ENCODE data around the gene PCGF2. TPM values are rescaled to one million over a fixed set of nuclear protein-coding genes. Genes with fewer than 3 reads are reported as not detected.

The PCGF2 gene
- total RNA-seq, 4 donors from 2014 or later = 7.7 to 50.0 (median 17.6) TPM

DNA sequence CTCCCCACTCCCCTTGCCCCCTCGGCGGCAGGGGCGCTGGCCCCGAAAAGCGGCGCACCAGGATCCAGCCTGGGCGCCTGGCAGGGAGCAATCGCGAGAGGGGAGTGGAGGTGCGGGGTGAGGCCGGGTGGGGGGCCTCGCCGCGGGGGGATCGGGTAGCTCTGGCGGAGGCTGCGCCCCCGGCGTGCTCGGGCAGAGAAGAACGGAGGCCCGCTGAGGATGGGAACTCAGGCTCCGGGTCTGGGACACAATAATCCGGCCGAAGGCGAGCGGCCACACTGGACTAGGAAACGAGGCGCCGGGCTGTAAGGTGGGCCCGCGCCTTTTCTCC lies 721 bp upstream of the PCGF2 start:
- H3K4me1 ChIP-seq = peaks cover 0 to 70% (median 54%) of the 10 kb centered on the region in 4 donors
- H3K27me3 ChIP-seq = peaks cover 0 to 3% of the 10 kb centered on the region in 2 donors
- H3K36me3 ChIP-seq = peaks cover 0 to 5% (median 0%) of the 10 kb centered on the region in 3 donors
- TF ChIP-seq POLR2A (IDR thresholded peaks at IDR 0.05) = no peak
- no peak for TF ChIP-seq EP300 (IDR thresholded peaks at IDR 0.05)
- no peak for TF ChIP-seq CTCF (IDR thresholded peaks at IDR 0.05)
- DNase-seq (ENCODE audit: low spot score in 2 of 2) = peak in 1 of 2 donors; percentile 12
- H3K4me3 ChIP-seq = peak overlapping the region; percentile 50 to 95 (median 80)
- peak overlapping the region; percentile 57 to 91 (median 87) for H3K27ac ChIP-seq
- no peaks in the 10 kb centered on the region for H3K9me3 ChIP-seq
- WGBS, 2 donors = 1 to 3% methylated on average over 7 to 29 of the region's 32 CpGs

DNA sequence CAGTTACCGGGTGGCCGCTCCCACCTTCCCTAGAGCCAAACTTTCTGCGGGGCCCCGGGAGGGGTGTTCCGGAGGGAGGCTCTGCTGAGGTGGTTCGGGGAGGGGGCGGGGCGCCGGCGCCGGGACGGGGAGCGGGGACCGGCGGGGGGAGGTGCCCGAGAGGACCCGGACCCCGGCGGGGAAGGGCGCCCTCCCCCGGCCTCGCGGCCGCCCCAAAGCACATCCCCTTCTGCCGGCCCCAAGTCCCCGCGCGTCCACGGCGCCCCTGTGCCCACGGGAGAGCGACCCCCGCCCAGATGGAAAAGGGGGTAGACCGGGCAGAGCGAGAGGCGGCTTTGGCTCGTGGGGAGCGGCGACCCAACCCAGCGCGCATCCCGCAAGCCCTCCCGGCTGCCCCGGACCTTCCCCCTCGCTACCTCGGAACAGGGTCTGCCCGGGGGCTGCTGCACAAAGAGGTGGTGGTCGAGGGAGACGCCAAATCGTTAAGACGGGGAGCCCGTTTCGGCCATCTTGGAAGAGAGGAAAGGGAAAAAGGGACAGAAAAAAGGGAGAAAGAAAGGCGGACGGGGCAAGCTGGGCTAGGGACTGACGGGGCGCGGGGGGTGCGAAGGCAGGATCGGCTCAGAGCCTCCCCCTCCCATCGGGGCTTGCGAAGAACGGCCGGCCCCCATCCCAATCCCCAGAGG lies 530 bp downstream of the PCGF2 start:
- peak overlapping the region; percentile 50 to 95 (median 80) for H3K4me3 ChIP-seq
- H3K4me1 ChIP-seq = peaks cover 0 to 74% (median 52%) of the 10 kb centered on the region in 4 donors
- H3K9me3 ChIP-seq = no peaks in the 10 kb centered on the region
- H3K27me3 ChIP-seq = peaks cover 0 to 3% of the 10 kb centered on the region in 2 donors
- peak overlapping the region; percentile 57 to 91 (median 87) for H3K27ac ChIP-seq
- H3K36me3 ChIP-seq = peaks cover 0 to 3% (median 0%) of the 10 kb centered on the region in 3 donors
- WGBS, 2 donors = 1% methylated on average over 38 to 42 of the region's 64 CpGs
- peak in 1 of 2 donors; percentile 21 for DNase-seq (ENCODE audit: low spot score in 2 of 2)
- TF ChIP-seq EP300 (IDR thresholded peaks at IDR 0.05) (peak in 1 of 2 donors; percentile 5), POLR2A (IDR thresholded peaks at IDR 0.05) (no peak), CTCF (IDR thresholded peaks at IDR 0.05) (peak in 1 of 5 experiments; percentile 20)

GRCh38 chr17:38746849-38747462 lies 1.2 kb downstream of the PCGF2 start:
- Histone ChIP-seq H3K27ac (peak overlapping the region; percentile 57 to 91 (median 87)), H3K27me3 (peaks cover 0 to 3% of the 10 kb centered on the region in 2 donors), H3K9me3 (no peaks in the 10 kb centered on the region), H3K4me3 (peak overlapping the region; percentile 50 to 95 (median 80)), H3K4me1 (peaks cover 0 to 81% (median 57%) of the 10 kb centered on the region in 4 donors), H3K36me3 (peaks cover 0 to 3% (median 0%) of the 10 kb centered on the region in 3 donors)
- WGBS, 2 donors = 3 to 4% methylated on average over 21 of the region's 21 CpGs
- DNase-seq (ENCODE audit: low spot score in 2 of 2) = no peak
- no peak for TF ChIP-seq POLR2A (IDR thresholded peaks at IDR 0.05)
- TF ChIP-seq CTCF (IDR thresholded peaks at IDR 0.05) = no peak
- TF ChIP-seq EP300 (IDR thresholded peaks at IDR 0.05) = no peak

- Histone ChIP-seq H3K9me3 (no peaks in the 10 kb centered on the region), H3K27me3 (peaks cover 0 to 3% of the 10 kb centered on the region in 2 donors), H3K4me1 (peaks cover 0 to 84% (median 58%) of the 10 kb centered on the region in 4 donors), H3K27ac (peak overlapping the region in 3 of 4 donors; percentile 83 to 91 (median 91)), H3K36me3 (peaks cover 0 to 3% (median 0%) of the 10 kb centered on the region in 3 donors), H3K4me3 (peak overlapping the region in 3 of 4 donors; percentile 50 to 80 (median 79))
- no peak for DNase-seq (ENCODE audit: low spot score in 2 of 2)
- TF ChIP-seq EP300 (IDR thresholded peaks at IDR 0.05) (no peak), CTCF (IDR thresholded peaks at IDR 0.05) (no peak), POLR2A (IDR thresholded peaks at IDR 0.05) (no peak)
- WGBS, 2 donors = 29 to 38% methylated on average over 8 of the region's 8 CpGs
These were observed 1.9 kb downstream of the PCGF2 start for GRCh38 chr17:38746004-38746848.
